ENCODE data around the gene MMD.
"Not testable (repeated sequence)": the region's sequence is repeated elsewhere in the genome, so short reads cannot be mapped to it uniquely, and the experiment has no call there.

The MMD gene

GRCh38 chr17:55421179-55421934, at the start of gene MMD:
TSS of gene MMD (minus strand) at chr17:55421835. CDS start at chr17:55421695, 140 bp downstream.
- peak; percentile 40 for DNase-seq (ENCODE audit: low read depth)

- no peak for DNase-seq (ENCODE audit: low read depth)
These were observed 45.0 kb upstream of the MMD start for GRCh38 chr17:55466671-55467070.

GRCh38 chr17:55465771-55466170, 44.1 kb upstream of the MMD start:
- DNase-seq (ENCODE audit: low read depth) = not testable (repeated sequence)

- no peak for DNase-seq (ENCODE audit: low read depth)
These were observed 42.0 kb upstream of the MMD start for GRCh38 chr17:55463600-55463999.

DNA sequence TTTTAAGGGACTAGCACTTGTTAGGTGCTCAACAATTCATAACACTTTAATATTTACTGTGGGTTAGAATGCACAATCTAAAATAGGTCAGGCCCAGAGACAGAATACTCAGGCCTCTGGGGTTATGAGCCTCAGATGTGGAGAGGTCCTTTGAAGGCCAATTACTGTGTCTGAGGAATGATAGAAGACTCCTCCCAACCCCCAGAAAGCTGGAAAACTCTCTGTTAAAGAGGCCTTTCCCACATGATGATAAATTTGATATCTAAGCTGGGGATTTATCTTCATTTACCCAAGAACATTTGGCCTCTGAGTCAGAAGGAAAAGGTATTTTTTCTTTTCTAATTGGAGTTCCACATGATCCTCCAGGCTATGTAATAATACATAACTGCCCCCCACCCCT, 41.1 kb upstream of the MMD start:
- no peak for DNase-seq (ENCODE audit: low read depth)

DNA sequence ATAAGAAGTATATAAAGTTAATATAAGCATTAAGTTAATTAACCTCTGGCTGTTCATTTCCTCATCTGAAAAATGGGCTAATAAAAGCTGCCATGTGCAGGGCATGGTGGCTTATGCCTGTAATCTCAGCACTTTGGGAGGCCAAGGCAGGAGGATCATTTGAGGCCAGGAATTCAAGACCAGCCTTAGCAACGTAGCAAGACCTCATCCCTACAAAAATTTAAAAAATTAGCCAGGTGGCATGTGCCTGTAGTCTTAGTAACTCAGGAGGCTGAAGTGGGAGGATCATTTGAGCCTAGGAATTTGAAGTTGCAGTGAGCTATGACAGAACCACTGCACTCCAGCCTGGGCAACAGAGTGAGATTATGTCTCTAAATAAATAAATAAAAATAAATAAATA, 40.6 kb upstream of the MMD start:
- DNase-seq (ENCODE audit: low read depth) = no peak

GRCh38 chr17:55458978-55459377, 37.3 kb upstream of the MMD start:
- DNase-seq (ENCODE audit: low read depth) = peak; percentile 97

GRCh38 chr17:55458287-55458900, 36.8 kb upstream of the MMD start:
- no peak for DNase-seq (ENCODE audit: low read depth)

- peak; percentile 19 for DNase-seq (ENCODE audit: low read depth)
These were observed 34.9 kb upstream of the MMD start for GRCh38 chr17:55456307-55457240.

DNA sequence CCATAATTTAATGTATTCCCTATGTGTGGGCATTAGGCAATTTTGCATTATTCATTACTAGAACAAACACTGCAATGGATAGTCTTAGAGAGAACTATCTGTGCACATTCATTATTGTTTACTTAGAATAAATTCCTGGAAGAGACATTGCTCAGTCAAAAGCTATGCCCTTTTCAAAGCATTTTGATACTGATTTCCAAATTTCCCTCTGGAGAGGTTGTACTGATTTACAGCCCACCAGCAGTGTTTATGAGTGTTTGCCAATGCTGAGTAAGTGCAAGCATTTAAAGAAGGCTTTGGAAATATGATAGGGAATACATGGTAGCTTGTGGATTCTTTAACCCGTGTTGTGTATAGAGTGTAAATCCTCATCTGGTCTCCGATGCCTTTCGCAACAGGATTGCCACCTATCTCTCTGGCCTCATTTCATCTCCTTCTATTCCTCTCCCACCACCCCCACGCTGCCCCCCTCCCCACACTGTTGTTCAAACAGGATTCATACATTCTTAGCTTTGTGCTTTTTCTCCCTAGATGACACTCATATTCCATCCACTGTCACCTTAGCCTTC, 33.4 kb upstream of the MMD start:
- DNase-seq (ENCODE audit: low read depth) = peak; percentile 86

DNA sequence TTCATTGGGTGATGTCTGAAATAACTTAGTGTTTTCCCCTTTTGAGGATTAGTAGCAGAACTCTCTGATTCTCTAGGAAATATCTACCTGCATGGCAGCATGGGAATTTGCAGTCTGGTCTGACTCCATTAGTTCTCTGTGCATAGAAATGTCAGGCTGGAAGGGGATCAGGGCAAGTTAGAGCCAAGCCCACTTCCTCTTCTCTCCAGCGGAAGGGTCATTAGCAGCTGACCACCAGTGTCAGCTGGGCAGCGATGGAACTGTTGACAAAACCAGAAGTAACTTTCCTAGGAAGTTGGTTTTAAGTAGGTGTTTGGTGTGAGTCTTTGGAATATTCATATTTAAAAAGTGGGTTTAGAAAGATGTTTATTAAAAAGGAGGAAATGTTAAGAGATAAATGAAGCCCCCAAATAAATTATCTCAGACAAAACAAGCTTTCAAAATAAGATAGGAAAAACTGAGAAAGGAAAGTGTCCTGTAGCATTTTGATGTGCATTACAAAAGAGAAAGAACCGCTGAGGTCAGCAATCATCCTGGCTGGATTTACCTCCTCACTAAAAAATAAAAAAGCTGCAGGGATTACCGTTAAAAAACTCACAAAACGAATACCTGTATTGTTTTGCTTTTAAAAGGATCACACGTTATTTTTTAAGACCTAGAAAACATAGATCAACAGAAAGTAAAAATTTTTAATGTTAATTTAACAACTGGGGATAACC, 32.4 kb upstream of the MMD start:
- DNase-seq (ENCODE audit: low read depth) = no peak

- DNase-seq (ENCODE audit: low read depth) = peak; percentile 85
These were observed 30.6 kb upstream of the MMD start for GRCh38 chr17:55452139-55452790.

GRCh38 chr17:55451758-55452138, 30.1 kb upstream of the MMD start:
- DNase-seq (ENCODE audit: low read depth) = no peak

DNA sequence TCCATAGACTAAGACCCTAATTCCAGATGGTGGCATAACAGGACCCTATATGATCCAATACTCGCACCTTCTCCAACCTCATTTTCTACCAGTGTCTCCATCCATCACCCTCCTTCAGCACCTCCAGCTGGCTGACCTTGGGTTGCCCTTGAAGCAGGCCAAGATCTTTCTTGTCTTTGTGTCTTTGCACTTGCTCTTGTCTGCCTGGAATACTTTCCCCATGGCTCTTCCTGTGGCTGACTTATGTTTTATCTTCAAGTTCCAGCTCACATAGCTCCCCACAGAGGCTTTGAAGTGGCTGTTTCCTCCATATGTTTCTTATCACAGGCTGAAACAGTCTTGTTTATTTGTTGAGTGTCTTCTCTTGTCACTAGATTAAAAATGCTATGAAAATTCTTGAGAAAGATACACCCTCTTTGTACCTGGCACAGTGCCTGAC, 29.6 kb upstream of the MMD start:
- DNase-seq (ENCODE audit: low read depth) = no peak

GRCh38 chr17:55450232-55450825, 28.7 kb upstream of the MMD start:
- no peak for DNase-seq (ENCODE audit: low read depth)

GRCh38 chr17:55448681-55449080, 27.0 kb upstream of the MMD start:
- peak; percentile 47 for DNase-seq (ENCODE audit: low read depth)

DNA sequence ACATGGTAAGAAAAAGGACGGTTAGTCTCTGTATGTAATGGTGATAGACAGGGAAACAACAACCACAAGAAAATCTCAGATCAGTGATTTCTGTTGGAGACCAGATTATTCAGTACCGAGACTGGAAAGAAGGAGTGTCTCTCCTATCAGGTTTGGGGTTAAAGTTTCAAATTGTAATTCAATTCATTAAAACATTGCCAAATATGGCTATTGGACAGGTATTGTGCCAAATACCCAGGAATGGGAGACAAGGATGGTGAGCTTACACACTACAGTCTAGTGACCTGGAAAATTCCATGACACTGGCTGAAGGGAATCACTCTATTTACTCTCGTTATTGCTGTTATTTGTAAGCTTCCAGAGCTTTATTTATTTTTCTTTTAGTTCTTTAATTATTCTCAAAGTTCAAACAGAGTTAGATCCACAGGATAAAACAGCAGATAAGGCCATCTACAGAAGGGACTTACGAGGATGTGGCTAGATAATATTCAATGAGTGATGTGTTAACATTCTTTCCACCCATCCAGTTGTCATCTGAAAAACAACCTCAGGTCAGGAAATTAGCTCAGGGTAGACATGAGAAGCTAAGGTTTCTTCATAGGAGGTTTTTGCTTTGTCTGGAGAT, 25.1 kb upstream of the MMD start:
- no peak for DNase-seq (ENCODE audit: low read depth)

GRCh38 chr17:55446004-55446403, 24.4 kb upstream of the MMD start:
- not testable (repeated sequence) for DNase-seq (ENCODE audit: low read depth)

GRCh38 chr17:55444471-55445441, 23.1 kb upstream of the MMD start:
- peak; percentile 49 for DNase-seq (ENCODE audit: low read depth)
